H9 (cell line): ENCODE results near the gene FAR1. TPM values are rescaled to one million over a fixed set of nuclear protein-coding genes. Genes with fewer than 3 reads are reported as not detected.

Experiments
- DNase-seq: peaks from one replicate; pipeline ENCODE4 v3.0.0-alpha.2; 2017
- H2AFZ ChIP-seq: one replicate; pipeline ENCODE4 v1.6.1; 2013; ENCODE audit warnings: mild to moderate bottlenecking, low read length, control low read depth, moderate library complexity
- H2AK5ac ChIP-seq: 2 replicates; pipeline ENCODE4 v1.6.1; 2013; ENCODE audit warnings: low read length, control low read depth, mixed read lengths; ENCODE audit not compliant: insufficient read length
- H2BK120ac ChIP-seq: one replicate; pipeline ENCODE4 v1.6.1; 2013; ENCODE audit warnings: low read depth, mild to moderate bottlenecking, low read length, control low read depth, inconsistent platforms; ENCODE audit not compliant: poor library complexity, severe bottlenecking
- H2BK12ac ChIP-seq: 2 replicates; pipeline ENCODE4 v1.6.1; 2013; ENCODE audit warnings: low read length, control low read depth, mixed read lengths, low read depth; ENCODE audit not compliant: insufficient read length
- H2BK15ac ChIP-seq: 2 replicates; pipeline ENCODE4 v1.6.1; 2013; ENCODE audit warnings: low read depth, low read length, control low read depth
- H2BK20ac ChIP-seq: one replicate; pipeline ENCODE4 v1.6.1; 2013; ENCODE audit warnings: low read depth, mild to moderate bottlenecking, low read length, control low read depth, inconsistent platforms; ENCODE audit not compliant: poor library complexity, severe bottlenecking
- H2BK5ac ChIP-seq: 2 replicates; pipeline ENCODE4 v1.6.1; 2013; ENCODE audit warnings: low read length, control low read depth, mixed read lengths; ENCODE audit not compliant: insufficient read length
- H3K14ac ChIP-seq: 2 replicates; pipeline ENCODE4 v1.6.1; 2013; ENCODE audit warnings: low read length, control low read depth; ENCODE audit not compliant: insufficient read depth
- H3K18ac ChIP-seq: 2 replicates; pipeline ENCODE4 v1.6.1; 2013; ENCODE audit warnings: low read depth, mild to moderate bottlenecking, mixed read lengths, low read length, control low read depth; ENCODE audit not compliant: insufficient read length
- H3K23ac ChIP-seq: 2 replicates; pipeline ENCODE4 v1.6.1; 2013; ENCODE audit warnings: low read length, control low read depth, mixed read lengths, low read depth; ENCODE audit not compliant: insufficient read length
- H3K23me2 ChIP-seq: 2 replicates; pipeline ENCODE4 v1.6.1; 2013; ENCODE audit warnings: low read depth, mild to moderate bottlenecking, mixed read lengths, low read length, control low read depth; ENCODE audit not compliant: insufficient read length, poor library complexity, severe bottlenecking
- H3K27ac ChIP-seq: 2 replicates; pipeline ENCODE4 v1.5.1; 2013; ENCODE audit warnings: low read length, control low read depth, mixed read lengths, low read depth; ENCODE audit not compliant: insufficient read length
- H3K27me3 ChIP-seq: 2 replicates; pipeline ENCODE4 v1.6.1; 2013; ENCODE audit warnings: low read length, control low read depth, inconsistent platforms; ENCODE audit not compliant: insufficient read depth
- H3K4ac ChIP-seq: 2 replicates; pipeline ENCODE4 v1.6.1; 2013; ENCODE audit warnings: low read depth, mild to moderate bottlenecking, control low read depth, inconsistent platforms, low read length, moderate library complexity
- H3K4me1 ChIP-seq: 2 replicates; pipeline ENCODE4 v1.6.1; 2013; ENCODE audit warnings: low read length, control low read depth, inconsistent platforms; ENCODE audit not compliant: insufficient read depth
- H3K4me2 ChIP-seq: 2 replicates; pipeline ENCODE4 v1.6.1; 2013; ENCODE audit warnings: low read length, control low read depth, mixed read lengths; ENCODE audit not compliant: insufficient read length, insufficient read depth
- H3K56ac ChIP-seq: 2 replicates; pipeline ENCODE4 v1.6.1; 2013; ENCODE audit warnings: low read depth, mild to moderate bottlenecking, mixed read lengths, low read length, control low read depth; ENCODE audit not compliant: insufficient read length
- H3K79me1 ChIP-seq: 2 replicates; pipeline ENCODE4 v1.6.1; 2013; ENCODE audit warnings: low read depth, mild to moderate bottlenecking, moderate library complexity, low read length, control low read depth, inconsistent platforms; ENCODE audit not compliant: insufficient read depth, poor library complexity, severe bottlenecking
- H3K79me2 ChIP-seq: 2 replicates; pipeline ENCODE4 v1.6.1; 2013; ENCODE audit warnings: low read length, control low read depth, inconsistent platforms; ENCODE audit not compliant: insufficient read depth
- H3K9ac ChIP-seq: 2 replicates; pipeline ENCODE4 v1.6.1; 2013; ENCODE audit warnings: low read length, control low read depth, mixed read lengths; ENCODE audit not compliant: insufficient read length; ENCODE audit errors: extremely low read depth
- H3K9me3 ChIP-seq: one replicate; pipeline ENCODE4 v1.6.1; 2013; ENCODE audit warnings: low read depth, low read length, inconsistent platforms; ENCODE audit not compliant: control insufficient read depth
- H3T11ph ChIP-seq: one replicate; pipeline ENCODE4 v1.6.1; 2013; ENCODE audit warnings: mild to moderate bottlenecking, low read length, control low read depth, inconsistent platforms
- H4K20me1 ChIP-seq: one replicate; pipeline ENCODE4 v1.6.1; 2013; ENCODE audit not compliant: control insufficient read depth, insufficient read length, insufficient read depth
- H4K5ac ChIP-seq: 2 replicates; pipeline ENCODE4 v1.6.1; 2013; ENCODE audit warnings: low read depth, mild to moderate bottlenecking, mixed read lengths, low read length, control low read depth; ENCODE audit not compliant: insufficient read length
- H4K8ac ChIP-seq: replicated peaks from 2 replicates; pipeline ENCODE4 v1.6.1; 2013; ENCODE audit warnings: low read length, control low read depth, mixed read lengths, low read depth; ENCODE audit not compliant: insufficient read length
- H4K91ac ChIP-seq: 2 replicates; pipeline ENCODE4 v1.6.1; 2013; ENCODE audit warnings: low read depth, mild to moderate bottlenecking, moderate library complexity, mixed read lengths, low read length, control low read depth; ENCODE audit not compliant: insufficient read length
- H3K27ac Mint-ChIP-seq, 3 experiments: 2 replicates in 2 of 3; 3 replicates in 1 of 3; pipeline ENCODE4 v1.8.0; 2020 to 2021; ENCODE audit warnings: mixed read lengths in 3 of 3, mild to moderate bottlenecking in 1 of 3, moderate library complexity in 1 of 3
- H3K27me3 Mint-ChIP-seq: 2 replicates; pipeline ENCODE4 v1.8.0; 2021; ENCODE audit warnings: low read depth, mild to moderate bottlenecking, moderate library complexity, mixed read lengths
- H3K36me3 Mint-ChIP-seq, 3 experiments: 2 replicates in 2 of 3; 3 replicates in 1 of 3; pipeline ENCODE4 v1.8.0; 2020 to 2021; ENCODE audit warnings: low read depth in 3 of 3, mixed read lengths in 3 of 3; ENCODE audit not compliant: insufficient read depth in 1 of 3
- H3K4me1 Mint-ChIP-seq, 2 experiments: 2 replicates each; pipeline ENCODE4 v1.8.0; 2020; ENCODE audit warnings: mixed read lengths in 2 of 2
- H3K4me3 Mint-ChIP-seq, 2 experiments: 2 replicates in 1 of 2; 3 replicates in 1 of 2; pipeline ENCODE4 v1.8.0; 2020 to 2021; ENCODE audit warnings: mild to moderate bottlenecking in 2 of 2, mixed read lengths in 2 of 2, moderate library complexity in 1 of 2
- H3K9me3 Mint-ChIP-seq, 2 experiments: 2 replicates in 1 of 2; 3 replicates in 1 of 2; pipeline ENCODE4 v1.8.0; 2020; ENCODE audit warnings: mild to moderate bottlenecking in 2 of 2, mixed read lengths in 2 of 2, moderate library complexity in 1 of 2
- WGBS: extraction: QIAGEN DNeasy Blood & Tissue Kit; methylation state at CpG from one replicate; pipeline ENCODE4 v1.1.7; 2013; ENCODE audit warnings: missing lambda C conversion rate, low lambda C conversion rate, mixed read lengths; ENCODE audit not compliant: insufficient read length; ENCODE audit errors: extremely low coverage; 5-methylcytosine and 5-hydroxymethylcytosine counted together
- total RNA-seq: library from RNA; stranded (reverse); gene quantifications from 2 replicates; pipeline ENCODE4 v1.2.1, GENCODE V29; 2021
- TF ChIP-seq, protein P1 (sequence below): fragments of 200-600 bp; sonication (generic); conservative IDR thresholded peaks from 3 replicates; pipeline ENCODE4 v1.8.0; 2021; ENCODE audit warnings: antibody characterized with exemption, mild to moderate bottlenecking

The FAR1 gene
- total RNA-seq, 1 experiment from 2014 or later: 72.5 TPM

DNA sequence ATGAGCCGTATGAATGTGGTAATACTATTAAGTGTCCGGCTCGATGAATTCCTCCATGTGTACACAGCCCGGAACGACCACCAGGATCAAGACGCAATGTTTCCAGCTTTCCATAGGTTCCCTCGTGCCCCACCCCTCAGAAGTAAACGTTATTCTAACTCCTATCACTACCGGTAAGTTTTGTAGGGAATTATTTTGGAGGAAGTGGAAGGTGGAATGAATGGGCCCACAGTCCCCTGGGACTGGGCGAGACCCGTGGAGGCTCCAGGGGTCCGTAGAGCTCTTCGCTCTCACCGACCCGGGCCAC, 720 bp upstream of the FAR1 start:
- Histone ChIP-seq H4K8ac (no peak overlapping the region), H2BK5ac (no peak overlapping the region), H3K9ac (peak overlapping the region; percentile 39), H4K20me1 (no peaks in the 10 kb centered on the region), H2BK12ac (no peak overlapping the region), H3K56ac (no peak overlapping the region), H3K27me3 (no peaks in the 10 kb centered on the region), H3K4me2 (peak overlapping the region; percentile 92), H3K4ac (no peak overlapping the region), H3K79me2 (peaks cover 31% of the 10 kb centered on the region; the same call in 1 of the 2 replicates), H2AK5ac (no peak overlapping the region), H3K23me2 (peaks cover 11% of the 10 kb centered on the region), H3K27ac (no peak overlapping the region), H4K91ac (no peak overlapping the region), H3K23ac (no peak overlapping the region), H2BK15ac (no peak overlapping the region), H3K14ac (peak overlapping the region; percentile 36; the same call in 1 of the 2 replicates), H3K9me3 (no peaks in the 10 kb centered on the region), H2BK120ac (no peak overlapping the region), H3K79me1 (no peaks in the 10 kb centered on the region), H3K18ac (no peak overlapping the region), H2BK20ac (no peak overlapping the region), H4K5ac (no peak overlapping the region), H2AFZ (peak overlapping the region; percentile 74), H3T11ph (no peak overlapping the region), H3K4me1 (no peaks in the 10 kb centered on the region; the same call in 1 of the 2 replicates)
- peaks cover 34 to 35% of the 10 kb centered on the region in 2 experiments for H3K4me1 Mint-ChIP-seq
- DNase-seq: no peak
- no peaks in the 10 kb centered on the region; a peak in 1 of 7 replicates for H3K36me3 Mint-ChIP-seq
- H3K27ac Mint-ChIP-seq: peak overlapping the region in 2 of 3 experiments; percentile 71 to 87; a peak in 2 of 7 replicates
- no CpG with 5 or more reads among the region's 15 CpGs for WGBS
- H3K27me3 Mint-ChIP-seq: no peaks in the 10 kb centered on the region; the same call in 1 of the 2 replicates
- TF ChIP-seq, protein P1, sequence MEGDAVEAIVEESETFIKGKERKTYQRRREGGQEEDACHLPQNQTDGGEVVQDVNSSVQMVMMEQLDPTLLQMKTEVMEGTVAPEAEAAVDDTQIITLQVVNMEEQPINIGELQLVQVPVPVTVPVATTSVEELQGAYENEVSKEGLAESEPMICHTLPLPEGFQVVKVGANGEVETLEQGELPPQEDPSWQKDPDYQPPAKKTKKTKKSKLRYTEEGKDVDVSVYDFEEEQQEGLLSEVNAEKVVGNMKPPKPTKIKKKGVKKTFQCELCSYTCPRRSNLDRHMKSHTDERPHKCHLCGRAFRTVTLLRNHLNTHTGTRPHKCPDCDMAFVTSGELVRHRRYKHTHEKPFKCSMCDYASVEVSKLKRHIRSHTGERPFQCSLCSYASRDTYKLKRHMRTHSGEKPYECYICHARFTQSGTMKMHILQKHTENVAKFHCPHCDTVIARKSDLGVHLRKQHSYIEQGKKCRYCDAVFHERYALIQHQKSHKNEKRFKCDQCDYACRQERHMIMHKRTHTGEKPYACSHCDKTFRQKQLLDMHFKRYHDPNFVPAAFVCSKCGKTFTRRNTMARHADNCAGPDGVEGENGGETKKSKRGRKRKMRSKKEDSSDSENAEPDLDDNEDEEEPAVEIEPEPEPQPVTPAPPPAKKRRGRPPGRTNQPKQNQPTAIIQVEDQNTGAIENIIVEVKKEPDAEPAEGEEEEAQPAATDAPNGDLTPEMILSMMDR: no peak
- H3K4me3 Mint-ChIP-seq: peak overlapping the region; percentile 75 to 91
- no peaks in the 10 kb centered on the region for H3K9me3 Mint-ChIP-seq
